MM.1S (cell line): Measurements from ENCODE around the gene TBC1D19.

Source experiments
- EZH2 ChIP-seq: fragments of 300-600 bp; sonication (generic); optimal IDR thresholded peaks from 2 replicates; pipeline ENCODE3; 2017; ENCODE audit warnings: low read depth, mild to moderate bottlenecking, antibody characterized with exemption, low read length, mixed read lengths
- TF ChIP-seq, protein P1 (sequence below): fragments of 300-600 bp; sonication (generic); IDR thresholded peaks from 2 replicates; pipeline ENCODE4 v1.5.1; 2016; ENCODE audit warnings: antibody characterized with exemption, low read length, mixed read lengths

DNA sequence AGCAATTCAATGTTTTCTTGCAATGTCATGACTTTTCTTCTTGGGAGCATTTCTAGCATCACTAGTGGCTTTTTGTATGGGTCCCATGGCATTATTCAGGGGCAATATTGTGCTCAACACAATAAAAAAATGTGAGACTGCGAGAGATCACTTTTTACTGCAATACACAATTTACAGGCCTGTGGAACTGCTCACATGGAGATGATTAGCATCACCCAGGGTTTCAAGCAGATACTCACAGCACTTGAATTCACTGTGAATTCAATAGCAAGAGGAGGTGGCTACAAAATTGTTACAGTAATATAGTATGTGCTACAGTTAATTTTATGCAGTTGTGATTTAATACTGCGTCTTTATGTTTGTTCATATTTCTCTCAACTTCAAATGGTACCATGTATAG, 50.4 kb downstream of the TBC1D19 start:
- TF ChIP-seq EZH2, result no peak
- TF ChIP-seq, protein P1, sequence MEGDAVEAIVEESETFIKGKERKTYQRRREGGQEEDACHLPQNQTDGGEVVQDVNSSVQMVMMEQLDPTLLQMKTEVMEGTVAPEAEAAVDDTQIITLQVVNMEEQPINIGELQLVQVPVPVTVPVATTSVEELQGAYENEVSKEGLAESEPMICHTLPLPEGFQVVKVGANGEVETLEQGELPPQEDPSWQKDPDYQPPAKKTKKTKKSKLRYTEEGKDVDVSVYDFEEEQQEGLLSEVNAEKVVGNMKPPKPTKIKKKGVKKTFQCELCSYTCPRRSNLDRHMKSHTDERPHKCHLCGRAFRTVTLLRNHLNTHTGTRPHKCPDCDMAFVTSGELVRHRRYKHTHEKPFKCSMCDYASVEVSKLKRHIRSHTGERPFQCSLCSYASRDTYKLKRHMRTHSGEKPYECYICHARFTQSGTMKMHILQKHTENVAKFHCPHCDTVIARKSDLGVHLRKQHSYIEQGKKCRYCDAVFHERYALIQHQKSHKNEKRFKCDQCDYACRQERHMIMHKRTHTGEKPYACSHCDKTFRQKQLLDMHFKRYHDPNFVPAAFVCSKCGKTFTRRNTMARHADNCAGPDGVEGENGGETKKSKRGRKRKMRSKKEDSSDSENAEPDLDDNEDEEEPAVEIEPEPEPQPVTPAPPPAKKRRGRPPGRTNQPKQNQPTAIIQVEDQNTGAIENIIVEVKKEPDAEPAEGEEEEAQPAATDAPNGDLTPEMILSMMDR, result no peak
